ENCODE results near the gene RCN2.

DNA sequence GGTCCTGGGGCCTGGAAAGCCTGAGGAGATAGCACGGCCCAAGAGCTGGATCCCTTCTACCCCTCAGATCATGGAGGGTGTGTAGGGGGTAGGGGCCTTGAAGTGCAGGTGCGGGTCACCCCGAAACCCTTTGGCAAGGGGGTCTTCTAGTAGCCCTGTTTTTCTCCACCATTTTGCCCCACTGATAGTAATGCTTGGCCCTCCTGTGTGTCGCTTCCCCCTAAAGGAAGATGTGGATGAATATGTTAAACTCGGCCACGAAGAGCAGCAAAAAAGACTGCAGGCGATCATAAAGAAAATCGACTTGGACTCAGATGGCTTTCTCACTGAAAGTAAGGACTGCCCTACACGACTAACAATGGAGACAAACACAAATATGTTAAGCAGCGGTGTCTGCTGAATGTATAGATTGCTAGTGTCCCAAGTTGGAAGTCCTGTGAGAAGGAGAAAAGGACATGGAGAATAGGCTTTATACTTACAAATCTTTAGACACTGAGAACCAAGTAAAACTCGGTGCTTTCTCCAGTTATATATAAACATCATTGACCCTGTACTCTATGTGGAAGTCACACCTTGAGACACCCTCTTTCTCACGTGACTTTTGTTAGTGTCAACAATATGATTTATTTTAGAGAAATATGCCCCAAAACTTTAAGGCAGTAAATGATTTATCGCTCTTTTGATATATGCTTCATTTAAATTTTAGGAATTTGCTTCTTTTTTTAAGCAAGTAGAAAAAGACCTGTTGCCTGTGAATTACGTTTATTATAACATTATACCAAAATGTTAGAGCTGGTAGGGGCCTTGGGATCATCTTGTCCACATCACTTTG lies 802 bp downstream of the RCN2 start:
- TF ChIP-seq, protein P1, sequence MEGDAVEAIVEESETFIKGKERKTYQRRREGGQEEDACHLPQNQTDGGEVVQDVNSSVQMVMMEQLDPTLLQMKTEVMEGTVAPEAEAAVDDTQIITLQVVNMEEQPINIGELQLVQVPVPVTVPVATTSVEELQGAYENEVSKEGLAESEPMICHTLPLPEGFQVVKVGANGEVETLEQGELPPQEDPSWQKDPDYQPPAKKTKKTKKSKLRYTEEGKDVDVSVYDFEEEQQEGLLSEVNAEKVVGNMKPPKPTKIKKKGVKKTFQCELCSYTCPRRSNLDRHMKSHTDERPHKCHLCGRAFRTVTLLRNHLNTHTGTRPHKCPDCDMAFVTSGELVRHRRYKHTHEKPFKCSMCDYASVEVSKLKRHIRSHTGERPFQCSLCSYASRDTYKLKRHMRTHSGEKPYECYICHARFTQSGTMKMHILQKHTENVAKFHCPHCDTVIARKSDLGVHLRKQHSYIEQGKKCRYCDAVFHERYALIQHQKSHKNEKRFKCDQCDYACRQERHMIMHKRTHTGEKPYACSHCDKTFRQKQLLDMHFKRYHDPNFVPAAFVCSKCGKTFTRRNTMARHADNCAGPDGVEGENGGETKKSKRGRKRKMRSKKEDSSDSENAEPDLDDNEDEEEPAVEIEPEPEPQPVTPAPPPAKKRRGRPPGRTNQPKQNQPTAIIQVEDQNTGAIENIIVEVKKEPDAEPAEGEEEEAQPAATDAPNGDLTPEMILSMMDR (conservative IDR thresholded peaks at IDR 0.05), result no peak
- TF ChIP-seq EZH2 (IDR thresholded peaks at IDR 0.05; ENCODE audit: low read depth), result no peak
